Activated CD8-positive, alpha-beta memory T cell treated with anti-CD3 and anti-CD28 coated beads, Interleukin-2, amount 50 U/mL, for 24 hours (primary cell): ENCODE data around the gene WNK2.
"Not testable (repeated sequence)": the region's sequence is repeated elsewhere in the genome, so short reads cannot be mapped to it uniquely, and the experiment has no call there.

Source experiments
- DNase-seq: peaks from one replicate; pipeline ENCODE4 v3.0.0-alpha.2; 2020; ENCODE audit errors: extremely low read depth

Gene WNK2

GRCh38 chr9:93183663-93184431 lies at the start of gene WNK2:
WNK2 (plus strand) TSS chr9:93184139; CDS start chr9:93184930, 791 bp downstream.
- DNase-seq, result no peak

GRCh38 chr9:93134740-93135444 lies 49.0 kb upstream of the WNK2 start:
- no peak for DNase-seq

DNA sequence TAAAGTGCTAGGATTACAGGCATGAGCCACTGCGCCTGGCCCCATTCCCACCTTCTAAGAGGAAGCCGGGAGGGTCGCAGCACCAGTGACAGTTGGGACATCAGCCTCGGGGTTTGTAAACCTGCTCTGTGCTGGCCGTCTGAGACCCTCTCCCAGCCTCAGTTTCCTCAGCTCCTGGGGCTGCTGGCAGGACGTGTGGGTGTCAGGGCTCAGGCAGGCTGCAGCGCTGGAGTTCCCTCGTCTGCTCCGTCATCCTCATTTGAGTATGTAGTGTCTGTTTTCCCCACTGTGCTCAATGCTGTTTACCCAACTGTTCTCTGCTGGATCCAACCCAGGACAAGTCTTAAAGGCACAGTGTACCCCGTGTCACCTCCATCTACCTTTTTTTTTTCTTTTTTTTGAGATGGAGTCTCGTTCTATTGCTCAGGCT lies 47.9 kb upstream of the WNK2 start:
- no peak for DNase-seq

GRCh38 chr9:93137362-93137761 lies 46.6 kb upstream of the WNK2 start:
- DNase-seq, result no peak

- no peak for DNase-seq
Observed at GRCh38 chr9:93138171-93138764, 45.7 kb upstream of the WNK2 start.

DNA sequence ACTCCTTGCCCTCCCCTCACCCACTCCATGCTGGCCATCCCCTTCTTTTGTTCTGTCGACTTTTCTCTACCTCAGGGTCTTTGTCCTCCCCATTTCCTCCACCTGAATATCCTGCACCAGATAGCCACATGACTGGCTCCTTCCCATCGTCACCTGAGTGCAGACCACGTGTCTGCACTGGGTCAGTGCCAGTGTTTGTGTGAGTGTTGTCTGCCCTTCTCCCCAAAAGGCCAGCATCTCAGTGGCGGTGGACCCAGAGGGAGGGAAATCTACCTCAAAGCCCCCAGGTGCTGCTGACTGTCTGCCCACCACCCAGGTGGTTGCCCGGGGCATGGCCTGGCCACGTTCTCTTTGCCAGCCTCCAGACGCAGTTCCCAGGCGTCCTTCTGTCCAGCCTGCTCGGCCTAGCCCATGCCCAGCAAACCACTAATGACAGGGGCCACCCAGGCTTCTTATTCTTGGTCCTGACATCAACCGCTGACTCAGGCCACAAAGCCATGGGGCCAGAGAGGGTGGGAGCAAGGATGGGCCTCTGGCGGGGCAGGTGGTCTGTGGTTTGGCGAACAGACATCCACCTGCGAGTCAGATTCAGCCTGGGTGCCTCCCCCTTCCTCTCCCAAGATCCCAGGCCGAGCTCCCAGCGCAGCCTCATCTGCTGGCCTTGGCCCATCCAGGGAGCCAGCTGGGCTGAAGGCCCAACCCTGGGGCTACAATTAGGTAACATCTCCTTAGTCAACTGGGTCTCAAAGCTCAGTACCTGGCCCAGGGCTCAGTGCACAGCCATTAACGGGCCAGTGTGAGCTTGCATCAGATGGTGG lies 44.4 kb upstream of the WNK2 start:
- DNase-seq, result no peak

DNA sequence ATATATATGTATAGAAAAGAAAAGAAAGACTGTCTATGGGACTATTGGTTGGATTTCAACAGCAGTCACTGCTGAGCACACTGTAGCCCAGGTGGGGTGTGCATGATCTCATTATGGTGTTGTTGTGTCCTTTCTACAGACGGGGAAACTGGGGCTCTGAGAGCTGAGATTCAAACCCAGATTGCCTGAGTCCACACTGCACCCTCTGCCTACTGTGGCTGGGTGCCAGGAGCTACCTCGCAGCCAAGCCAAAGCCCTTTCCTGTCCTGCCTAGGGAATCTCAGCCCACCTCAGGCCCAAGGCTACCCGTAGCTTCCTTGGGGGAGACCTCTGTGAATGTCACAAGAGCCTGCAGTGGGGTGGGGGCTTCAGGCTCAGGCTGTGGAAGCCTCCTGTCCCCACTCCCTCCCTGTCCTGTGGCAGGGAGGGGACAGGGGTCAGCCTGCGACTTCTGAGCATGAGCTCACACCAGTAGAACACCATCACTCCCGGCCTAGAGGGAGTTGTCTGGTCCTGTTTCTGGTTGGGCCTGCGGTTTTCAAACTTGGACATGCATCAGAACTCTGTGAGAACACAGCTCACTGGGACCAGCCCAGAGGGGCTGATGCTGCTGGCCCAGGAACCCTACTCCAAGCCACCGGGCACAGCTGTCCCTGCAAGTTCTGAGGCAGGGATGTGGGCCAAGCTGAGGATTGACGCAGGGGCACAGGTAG lies 42.0 kb upstream of the WNK2 start:
- DNase-seq, result no peak

DNA sequence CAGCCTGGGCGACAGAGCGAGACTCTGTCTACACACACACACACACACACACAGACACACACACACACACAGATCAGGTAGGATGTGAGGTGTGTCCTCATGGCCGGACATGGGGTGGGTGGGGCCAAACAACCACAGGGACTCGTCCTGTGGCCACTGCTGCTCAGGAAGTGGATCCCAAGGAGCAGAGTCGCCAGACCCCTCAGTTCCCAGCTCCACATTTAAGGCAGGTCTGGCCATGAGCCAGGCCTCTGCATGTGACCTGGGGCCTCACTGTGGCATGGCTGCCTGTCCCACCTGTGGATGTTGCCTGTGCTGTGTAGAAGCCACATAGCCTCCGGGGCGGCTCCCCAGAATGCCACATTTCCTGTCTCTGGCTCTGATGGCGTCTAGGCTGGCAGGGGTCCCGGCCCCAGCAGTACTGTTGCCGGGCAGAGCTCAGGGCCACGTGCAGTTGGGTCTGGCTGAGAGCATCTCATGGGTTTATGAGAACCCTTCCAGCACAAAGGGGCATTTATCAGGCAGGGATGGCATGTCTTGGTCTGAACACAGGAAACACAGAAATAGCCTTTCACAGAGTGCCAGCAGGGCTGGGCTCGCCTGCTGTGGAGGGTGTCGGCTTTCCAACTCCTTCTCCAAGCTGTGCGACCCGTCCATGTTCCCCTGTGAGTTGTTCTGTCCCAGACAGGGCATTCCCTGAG lies 40.0 kb upstream of the WNK2 start:
- DNase-seq, result no peak

GRCh38 chr9:93146696-93147095 lies 37.2 kb upstream of the WNK2 start:
- not testable (repeated sequence) for DNase-seq

- DNase-seq, result no peak
Observed at GRCh38 chr9:93147632-93148031, 36.3 kb upstream of the WNK2 start.

- DNase-seq, result no peak
Observed at GRCh38 chr9:93148721-93149120, 35.2 kb upstream of the WNK2 start.

GRCh38 chr9:93149361-93149760 lies 34.6 kb upstream of the WNK2 start:
- no peak for DNase-seq

- DNase-seq, result no peak
Observed at GRCh38 chr9:93151097-93151784, 32.7 kb upstream of the WNK2 start.

DNA sequence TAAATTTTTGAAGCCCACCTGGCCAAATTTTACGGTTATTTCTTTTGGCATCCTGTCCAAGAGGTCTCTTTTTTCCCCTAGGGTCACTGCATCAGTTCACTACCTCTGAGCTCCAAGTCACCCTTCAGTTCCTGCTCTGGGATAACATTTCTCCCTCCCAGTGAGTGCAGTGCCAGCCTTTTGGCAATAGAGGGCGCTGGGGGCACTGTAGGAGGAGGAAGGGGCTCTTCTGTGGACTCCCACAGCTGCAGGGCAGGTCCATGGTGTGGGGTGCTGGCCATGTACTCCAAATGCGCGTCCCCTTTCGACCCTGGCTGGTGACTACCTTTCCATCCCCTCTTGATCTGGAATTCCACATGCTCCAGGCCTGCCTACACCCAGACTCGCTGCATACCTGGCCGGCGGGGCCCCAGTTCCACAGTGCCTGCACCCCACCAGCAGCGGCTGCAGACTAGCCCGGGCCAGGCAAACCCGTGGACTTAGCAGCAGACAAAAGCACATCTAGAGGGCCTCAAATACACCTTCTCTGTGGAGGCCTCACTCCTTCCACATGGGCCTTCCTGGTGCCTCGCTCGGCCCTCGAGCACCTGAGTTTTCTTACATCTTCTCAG lies 29.5 kb upstream of the WNK2 start:
- no peak for DNase-seq

DNA sequence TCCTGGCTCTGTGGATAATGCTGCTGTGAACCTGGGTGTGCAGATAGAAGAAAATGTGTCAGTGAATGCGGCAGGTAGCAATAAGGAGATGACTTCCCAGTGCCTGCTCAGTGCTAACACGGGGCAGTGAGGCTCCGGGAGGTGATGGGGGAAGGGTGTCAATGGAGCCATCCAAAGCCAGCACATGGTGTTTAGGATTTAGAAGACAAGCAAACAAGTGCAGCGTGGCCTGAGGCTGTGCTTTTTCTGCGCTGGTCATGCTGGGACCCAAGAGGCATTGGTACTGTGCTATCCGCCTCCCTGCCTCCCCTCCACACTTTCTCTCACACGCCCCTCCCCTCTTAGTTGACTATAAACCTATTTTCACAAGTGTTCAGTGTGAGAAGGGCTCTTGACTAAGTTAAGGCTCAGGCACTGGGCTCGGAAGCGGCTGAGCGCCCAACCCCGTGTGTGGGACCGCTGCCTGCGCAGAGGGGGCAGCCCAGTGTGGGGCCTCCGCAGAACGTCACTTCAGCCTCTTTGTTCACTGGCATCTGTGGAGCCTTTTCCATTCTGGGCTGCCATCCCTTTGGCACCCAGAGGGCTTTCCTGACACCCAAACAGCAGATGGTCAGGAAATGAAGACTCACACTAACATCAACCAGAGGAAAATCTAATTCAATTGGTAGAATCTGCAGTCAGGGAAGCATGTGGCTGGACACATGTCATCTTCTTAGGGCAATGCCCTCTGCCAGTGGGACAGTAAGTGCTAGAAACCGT lies 28.0 kb upstream of the WNK2 start:
- DNase-seq, result no peak

DNA sequence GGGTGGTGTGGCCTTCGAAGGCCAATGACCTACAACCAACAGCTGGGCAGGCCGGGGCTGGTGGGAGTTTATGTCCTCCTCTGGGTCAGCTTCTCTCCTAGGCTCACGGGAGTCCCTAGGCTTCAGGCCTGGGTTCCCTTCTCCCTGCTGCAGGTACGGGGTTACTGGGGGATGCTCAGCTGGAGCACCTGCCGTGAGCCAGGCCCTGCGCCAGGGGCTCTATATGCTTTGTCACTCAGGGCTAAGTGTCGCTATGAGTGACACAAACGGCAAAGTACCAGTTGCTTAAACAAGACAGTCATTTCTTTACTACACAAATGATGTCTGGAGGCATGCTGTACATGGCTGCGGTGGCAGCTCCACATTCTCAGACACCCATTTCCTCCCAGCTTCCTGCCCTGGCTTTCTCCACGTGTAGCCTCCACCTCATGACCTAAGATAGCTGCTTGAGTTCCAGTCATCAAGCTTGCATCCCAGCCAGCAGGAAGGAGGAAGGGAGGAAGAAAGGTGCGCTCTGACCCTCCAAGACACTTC lies 27.4 kb upstream of the WNK2 start:
- no peak for DNase-seq

GRCh38 chr9:93159601-93160471 lies 24.1 kb upstream of the WNK2 start:
- peak; percentile 41 for DNase-seq
